Smooth muscle cell (in vitro differentiated cells): ENCODE measurements around the gene DNPEP. TPM values are rescaled to one million over a fixed set of nuclear protein-coding genes. Genes with fewer than 3 reads are reported as not detected.

Experiments
- DNase-seq: peaks from one replicate; lab custom pipeline; 2025; ENCODE audit not compliant: unreplicated experiment; lab: John Stamatoyannopoulos, UW
- H2AFZ ChIP-seq: fragments of 200-600 bp; sonication (generic); 2 replicates; pipeline ENCODE4 v1.6.0; 2016; ENCODE audit warnings: antibody characterized with exemption, low read depth, mild to moderate bottlenecking
- H3F3A ChIP-seq: fragments of 200-600 bp; sonication (generic); 2 replicates; pipeline ENCODE4 v1.6.0; 2017; ENCODE audit warnings: antibody characterized with exemption, low read depth
- H3K27ac ChIP-seq: fragments of 200-600 bp; sonication (generic); 2 replicates; pipeline ENCODE4 v1.5.1; 2016; ENCODE audit warnings: low read depth, mild to moderate bottlenecking
- H3K27me3 ChIP-seq: fragments of 200-600 bp; sonication (generic); 2 replicates; pipeline ENCODE4 v1.6.1; 2016; ENCODE audit warnings: low read depth, mild to moderate bottlenecking
- H3K36me3 ChIP-seq: fragments of 200-600 bp; sonication (generic); 2 replicates; pipeline ENCODE4 v1.5.1; 2016; ENCODE audit warnings: low read depth
- H3K4me1 ChIP-seq: fragments of 200-600 bp; sonication (generic); 2 replicates; pipeline ENCODE4 v1.5.1; 2016; ENCODE audit warnings: low read depth
- H3K4me2 ChIP-seq: fragments of 200-600 bp; sonication (generic); 2 replicates; pipeline ENCODE4 v1.6.0; 2016; ENCODE audit warnings: mild to moderate bottlenecking
- H3K4me3 ChIP-seq: fragments of 200-600 bp; sonication (generic); 2 replicates; pipeline ENCODE4 v1.5.1; 2016; ENCODE audit warnings: mild to moderate bottlenecking
- H3K79me2 ChIP-seq: fragments of 200-600 bp; sonication (generic); 2 replicates; pipeline ENCODE4 v1.6.0; 2016; ENCODE audit warnings: low read depth, mild to moderate bottlenecking
- H3K9ac ChIP-seq: fragments of 200-600 bp; sonication (generic); 2 replicates; pipeline ENCODE4 v1.6.0; 2016; ENCODE audit warnings: low read depth
- H3K9me3 ChIP-seq: fragments of 200-600 bp; sonication (generic); replicated peaks from 2 replicates; pipeline ENCODE4 v1.5.1; 2016; ENCODE audit warnings: low read depth
- H4K20me1 ChIP-seq: fragments of 200-600 bp; sonication (generic); 2 replicates; pipeline ENCODE4 v1.6.0; 2016; ENCODE audit warnings: low read depth
- CTCF ChIP-seq: fragments of 200-600 bp; sonication (generic); IDR thresholded peaks from 2 replicates; pipeline ENCODE4 v1.5.1; 2017; ENCODE audit warnings: borderline replicate concordance, mild to moderate bottlenecking, antibody characterized with exemption; ENCODE audit not compliant: insufficient read depth, poor library complexity, severe bottlenecking
- WGBS: methylation state at CpG from one replicate; pipeline ENCODE4 v1.1.7; 2016; ENCODE audit warnings: low lambda C conversion rate; 5-methylcytosine and 5-hydroxymethylcytosine counted together
- polyA plus RNA-seq: library from polyadenylated mRNA; unstranded; fragments of >200 nt; fragmentation: Nextera tagmentation; extraction: Ambion mirVana; gene quantifications from 2 replicates; pipeline ENCODE4 v1.2.1, GENCODE V29; 2016
- small RNA-seq: library from RNA; depleted of rRNA; stranded (forward); fragments of <200 nt; gene quantifications from one replicate; pipeline ENCODE3, GENCODE V24; 2014
- total RNA-seq: library from RNA; depleted of rRNA; stranded (reverse); fragments of >200 nt; gene quantifications from 2 replicates; pipeline ENCODE4 v1.2.3, GENCODE V29; 2014

The DNPEP gene
- total and polyA plus RNA-seq, 2 experiments from 2014 or later: 48.1 to 137 TPM

DNA sequence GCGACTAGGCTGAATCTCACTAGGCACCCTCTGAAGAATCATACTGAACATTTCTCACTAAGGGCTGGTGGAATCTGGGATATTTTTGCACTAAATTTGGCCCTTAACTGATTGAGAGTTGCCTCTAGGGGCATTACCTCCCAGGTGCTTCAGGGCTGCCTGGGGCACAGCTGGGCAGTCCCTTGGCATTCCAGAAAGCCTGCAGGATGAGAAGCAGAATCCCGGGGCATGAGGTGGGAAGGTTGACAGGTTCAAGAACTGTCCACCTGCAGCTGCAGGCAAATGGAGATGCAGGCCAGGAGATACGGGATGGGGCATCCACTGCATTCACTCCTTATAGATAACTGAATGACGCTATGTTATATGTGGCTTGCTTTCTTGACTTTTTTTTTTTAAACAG, 62.6 kb downstream of the DNPEP start:
- Histone ChIP-seq H3K79me2 (no peaks in the 10 kb centered on the region), H4K20me1 (no peaks in the 10 kb centered on the region), H3K4me2 (no peak overlapping the region), H3K27me3 (peaks cover 63% of the 10 kb centered on the region), H3K9me3 (no peaks in the 10 kb centered on the region), H2AFZ (no peak overlapping the region), H3K4me3 (no peak overlapping the region), H3K36me3 (no peaks in the 10 kb centered on the region), H3K27ac (no peak overlapping the region), H3K9ac (no peak overlapping the region), H3F3A (no peaks in the 10 kb centered on the region), H3K4me1 (no peaks in the 10 kb centered on the region)
- no peak for TF ChIP-seq CTCF
- no peak for DNase-seq
- 85% methylated on average over 4 of the region's 4 CpGs for WGBS

DNA sequence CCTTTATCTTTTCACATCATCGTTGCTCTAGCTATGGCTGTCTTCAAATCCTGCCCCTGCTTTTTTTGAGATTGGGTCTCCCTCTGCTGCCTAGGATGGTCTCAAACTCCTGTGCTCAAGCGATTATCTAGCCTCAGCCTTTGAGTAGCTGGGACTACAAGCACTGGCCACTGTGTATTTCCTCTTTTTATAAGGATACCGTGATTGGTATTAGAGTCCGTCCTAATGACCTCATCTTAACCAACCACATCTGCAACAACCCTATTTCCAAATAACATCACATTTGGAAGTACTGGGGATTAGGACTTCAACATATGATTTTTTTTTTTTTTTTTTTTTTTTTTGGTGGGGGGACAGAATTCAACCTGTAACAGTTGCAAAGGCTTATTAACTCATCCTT, 64.3 kb downstream of the DNPEP start:
- no peak for DNase-seq
- H3K79me2 ChIP-seq: no peaks in the 10 kb centered on the region
- no peak overlapping the region for H3K27ac ChIP-seq
- no peaks in the 10 kb centered on the region for H4K20me1 ChIP-seq
- no peaks in the 10 kb centered on the region for H3K36me3 ChIP-seq
- TF ChIP-seq CTCF: no peak
- H3K9ac ChIP-seq: no peak overlapping the region
- no peaks in the 10 kb centered on the region for H3K4me1 ChIP-seq
- H3K27me3 ChIP-seq: peaks cover 49% of the 10 kb centered on the region
- no peak overlapping the region for H3K4me3 ChIP-seq
- H3K4me2 ChIP-seq: no peak overlapping the region
- no peaks in the 10 kb centered on the region for H3F3A ChIP-seq
- 78% methylated on average over 4 of the region's 4 CpGs for WGBS
- H3K9me3 ChIP-seq: no peaks in the 10 kb centered on the region
- no peak overlapping the region for H2AFZ ChIP-seq

Small RNAs within 50 kb of the gene (small RNA-seq; reads per million reads assigned to genes)
- gene AC053503.3: not detected

Other genes with a start within 250 kb of the DNPEP start
- gene NHEJ1, start 227.1 kb downstream of the DNPEP start, total RNA-seq: 6.0 and 13.6 TPM in 2 replicates
- 8.5 and 8.6 TPM in 2 replicates for gene NHEJ1, start 227.1 kb downstream of the DNPEP start, polyA plus RNA-seq
- not detected in 2 replicates for gene SLC23A3, start 217.9 kb downstream of the DNPEP start, total RNA-seq
- 0.40 TPM in 1 of 2 replicates, not detected in the other for gene SLC23A3, start 217.9 kb downstream of the DNPEP start, polyA plus RNA-seq
- gene CNPPD1, start 211.0 kb downstream of the DNPEP start, total RNA-seq: 11.6 and 14.8 TPM in 2 replicates
- 26.0 and 35.3 TPM in 2 replicates for gene CNPPD1, start 211.0 kb downstream of the DNPEP start, polyA plus RNA-seq
- gene RETREG2, start 209.6 kb downstream of the DNPEP start, total RNA-seq: 48.7 and 49.8 TPM in 2 replicates
- 57.2 and 66.6 TPM in 2 replicates for gene RETREG2, start 209.6 kb downstream of the DNPEP start, polyA plus RNA-seq
- 19.1 and 29.7 TPM in 2 replicates for gene ZFAND2B, start 181.1 kb downstream of the DNPEP start, total RNA-seq
- 48.3 and 56.3 TPM in 2 replicates for gene ZFAND2B, start 181.1 kb downstream of the DNPEP start, polyA plus RNA-seq
- 18.2 and 29.0 TPM in 2 replicates for gene ABCB6, start 169.0 kb downstream of the DNPEP start, total RNA-seq
- 41.3 and 50.3 TPM in 2 replicates for gene ABCB6, start 169.0 kb downstream of the DNPEP start, polyA plus RNA-seq
- gene ATG9A, start 158.3 kb downstream of the DNPEP start, total RNA-seq: 44.1 and 58.1 TPM in 2 replicates
- gene ATG9A, start 158.3 kb downstream of the DNPEP start, polyA plus RNA-seq: 61.6 and 62.6 TPM in 2 replicates
- 35.1 and 52.6 TPM in 2 replicates for gene ANKZF1, start 158.1 kb downstream of the DNPEP start, total RNA-seq
- gene ANKZF1, start 158.1 kb downstream of the DNPEP start, polyA plus RNA-seq: 31.7 and 60.5 TPM in 2 replicates
- 4.2 and 26.4 TPM in 2 replicates for gene GLB1L, start 142.5 kb downstream of the DNPEP start, total RNA-seq
- 2.8 and 4.1 TPM in 2 replicates for gene GLB1L, start 142.5 kb downstream of the DNPEP start, polyA plus RNA-seq
- gene STK16, start 142.4 kb downstream of the DNPEP start, total RNA-seq: 15.2 and 17.8 TPM in 2 replicates
- gene STK16, start 142.4 kb downstream of the DNPEP start, polyA plus RNA-seq: 8.8 and 9.6 TPM in 2 replicates
- not detected in 2 replicates for gene TUBA4B, start 134.7 kb downstream of the DNPEP start, total RNA-seq
- gene TUBA4B, start 134.7 kb downstream of the DNPEP start, polyA plus RNA-seq: not detected in 2 replicates
- gene TUBA4A, start 134.0 kb downstream of the DNPEP start, total RNA-seq: 44.0 and 53.2 TPM in 2 replicates
- 29.4 and 86.5 TPM in 2 replicates for gene TUBA4A, start 134.0 kb downstream of the DNPEP start, polyA plus RNA-seq
- gene DNAJB2, start 108.5 kb downstream of the DNPEP start, total RNA-seq: 37.2 and 52.4 TPM in 2 replicates
- 14.3 and 24.2 TPM in 2 replicates for gene DNAJB2, start 108.5 kb downstream of the DNPEP start, polyA plus RNA-seq
- gene PTPRN, start 78.5 kb downstream of the DNPEP start, total RNA-seq: 10.7 and 19.4 TPM in 2 replicates
- 31.1 and 36.4 TPM in 2 replicates for gene PTPRN, start 78.5 kb downstream of the DNPEP start, polyA plus RNA-seq
- gene RESP18, start 55.2 kb downstream of the DNPEP start, total RNA-seq: not detected in 2 replicates
- not detected in 2 replicates for gene RESP18, start 55.2 kb downstream of the DNPEP start, polyA plus RNA-seq
- 103 and 127 TPM in 2 replicates for gene DES, start 30.5 kb upstream of the DNPEP start, total RNA-seq
- gene DES, start 30.5 kb upstream of the DNPEP start, polyA plus RNA-seq: 106 and 109 TPM in 2 replicates
- 14.9 and 38.8 TPM in 2 replicates for gene SPEG, start 46.9 kb upstream of the DNPEP start, total RNA-seq
- gene SPEG, start 46.9 kb upstream of the DNPEP start, polyA plus RNA-seq: 37.8 and 40.5 TPM in 2 replicates
- 52.2 and 59.3 TPM in 2 replicates for gene GMPPA, start 111.0 kb upstream of the DNPEP start, total RNA-seq
- 77.8 and 81.7 TPM in 2 replicates for gene GMPPA, start 111.0 kb upstream of the DNPEP start, polyA plus RNA-seq
- 0.49 TPM in 1 of 2 replicates, not detected in the other for gene ASIC4, start 126.6 kb upstream of the DNPEP start, total RNA-seq
- 0.32 and 1.7 TPM in 2 replicates for gene ASIC4, start 126.6 kb upstream of the DNPEP start, polyA plus RNA-seq
- gene CHPF, start 155.9 kb upstream of the DNPEP start, total RNA-seq: 141 and 156 TPM in 2 replicates
- gene CHPF, start 155.9 kb upstream of the DNPEP start, polyA plus RNA-seq: 319 and 344 TPM in 2 replicates
- 3.3 and 6.9 TPM in 2 replicates for gene TMEM198, start 156.1 kb upstream of the DNPEP start, total RNA-seq
- gene TMEM198, start 156.1 kb upstream of the DNPEP start, polyA plus RNA-seq: 3.3 and 8.5 TPM in 2 replicates
- 47.1 and 71.9 TPM in 2 replicates for gene OBSL1, start 183.6 kb upstream of the DNPEP start, total RNA-seq
- 51.1 and 67.9 TPM in 2 replicates for gene OBSL1, start 183.6 kb upstream of the DNPEP start, polyA plus RNA-seq
- gene INHA, start 184.4 kb upstream of the DNPEP start, total RNA-seq: 2.4 and 4.0 TPM in 2 replicates
- gene INHA, start 184.4 kb upstream of the DNPEP start, polyA plus RNA-seq: 4.3 and 16.7 TPM in 2 replicates
- 5.7 and 10.2 TPM in 2 replicates for gene STK11IP, start 209.9 kb upstream of the DNPEP start, total RNA-seq
- gene STK11IP, start 209.9 kb upstream of the DNPEP start, polyA plus RNA-seq: 13.6 and 22.5 TPM in 2 replicates
- 3.4 and 4.9 TPM in 2 replicates for gene SLC4A3, start 239.7 kb upstream of the DNPEP start, total RNA-seq
- gene SLC4A3, start 239.7 kb upstream of the DNPEP start, polyA plus RNA-seq: 12.1 and 13.6 TPM in 2 replicates